ENCODE data around the gene EPYC. TPM values are rescaled to one million over a fixed set of nuclear protein-coding genes. Genes with fewer than 3 reads are reported as not detected.

Gene EPYC
- total RNA-seq, 1 experiment from 2014 or later = not detected

- H3K4me3 Mint-ChIP-seq (ENCODE audit: unreplicated experiment) = no peak overlapping the region
- H3K9me3 Mint-ChIP-seq (ENCODE audit: unreplicated experiment) = no peaks in the 10 kb centered on the region
- BruUV-seq (replicated peaks) = no TSS peak
- H3K36me3 Mint-ChIP-seq (ENCODE audit: insufficient read depth, unreplicated experiment) = no peaks in the 10 kb centered on the region
- ChIA-PET POLR2A (interaction anchor here (0.7 kb wide), 1 partner anchor 177 kb away, joined by 3 read pairs; no protein-coding TSS in a partner anchor), CTCF (interaction anchor here (1.5 kb wide), 1 partner anchor 13 kb away, joined by 13 read pairs; no protein-coding TSS in a partner anchor)
- intact Hi-C loops (cut with micrococcal nuclease) = no loop called here
- peaks cover 73% of the 10 kb centered on the region for H3K27me3 Mint-ChIP-seq (ENCODE audit: insufficient read depth, unreplicated experiment)
- DNase-seq (ENCODE audit: unreplicated experiment) = no peak
- H3K27ac Mint-ChIP-seq (ENCODE audit: low read depth, unreplicated experiment) = no peak overlapping the region
- no peaks in the 10 kb centered on the region for H3K4me1 Mint-ChIP-seq (ENCODE audit: insufficient read depth, unreplicated experiment)
- no peak for TF ChIP-seq CTCF (IDR thresholded peaks at IDR 0.05; ENCODE audit: unreplicated experiment)
Measured at GRCh38 chr12:90991952-90992465, 12.8 kb downstream of the EPYC start.

GRCh38 chr12:90990611-90991010 is 14.2 kb downstream of the EPYC start:
- no peak for TF ChIP-seq CTCF (IDR thresholded peaks at IDR 0.05; ENCODE audit: unreplicated experiment)
- Mint-ChIP-seq H3K36me3 (ENCODE audit: insufficient read depth, unreplicated experiment) (no peaks in the 10 kb centered on the region), H3K4me3 (ENCODE audit: unreplicated experiment) (no peak overlapping the region), H3K4me1 (ENCODE audit: insufficient read depth, unreplicated experiment) (no peaks in the 10 kb centered on the region), H3K27me3 (ENCODE audit: insufficient read depth, unreplicated experiment) (peaks cover 66% of the 10 kb centered on the region), H3K27ac (ENCODE audit: low read depth, unreplicated experiment) (no peak overlapping the region), H3K9me3 (ENCODE audit: unreplicated experiment) (no peaks in the 10 kb centered on the region)
- BruUV-seq (replicated peaks) = no TSS peak
- intact Hi-C loops (cut with micrococcal nuclease) = no loop called here
- no peak for DNase-seq (ENCODE audit: unreplicated experiment)
- CTCF ChIA-PET = interaction anchor here (0.6 to 1.0 kb wide), 2 partner anchors 364 to 859 kb away, joined by 3 read pairs; no protein-coding TSS in a partner anchor
- POLR2A ChIA-PET = interaction anchor here (0.6 kb wide), 1 partner anchor 318 kb away, joined by 3 read pairs; no protein-coding TSS in a partner anchor

GRCh38 chr12:90989686-90990111 is 15.1 kb downstream of the EPYC start:
- no peaks in the 10 kb centered on the region for H3K4me1 Mint-ChIP-seq (ENCODE audit: insufficient read depth, unreplicated experiment)
- DNase-seq (ENCODE audit: unreplicated experiment) = no peak
- no peak for TF ChIP-seq CTCF (IDR thresholded peaks at IDR 0.05; ENCODE audit: unreplicated experiment)
- H3K4me3 Mint-ChIP-seq (ENCODE audit: unreplicated experiment) = no peak overlapping the region
- no TSS peak for BruUV-seq (replicated peaks)
- no peak overlapping the region for H3K27ac Mint-ChIP-seq (ENCODE audit: low read depth, unreplicated experiment)
- no peaks in the 10 kb centered on the region for H3K9me3 Mint-ChIP-seq (ENCODE audit: unreplicated experiment)
- intact Hi-C loops (cut with micrococcal nuclease) = no loop called here
- no peaks in the 10 kb centered on the region for H3K36me3 Mint-ChIP-seq (ENCODE audit: insufficient read depth, unreplicated experiment)
- CTCF ChIA-PET = interaction anchor here (2.1 kb wide), 1 partner anchor 12 kb away, joined by 7 read pairs; no protein-coding TSS in a partner anchor
- POLR2A ChIA-PET = no interaction called here
- H3K27me3 Mint-ChIP-seq (ENCODE audit: insufficient read depth, unreplicated experiment) = peaks cover 56% of the 10 kb centered on the region

GRCh38 chr12:90987520-90987919 is 17.3 kb downstream of the EPYC start:
- Mint-ChIP-seq H3K36me3 (ENCODE audit: insufficient read depth, unreplicated experiment) (no peaks in the 10 kb centered on the region), H3K4me1 (ENCODE audit: insufficient read depth, unreplicated experiment) (no peaks in the 10 kb centered on the region), H3K27me3 (ENCODE audit: insufficient read depth, unreplicated experiment) (peaks cover 43% of the 10 kb centered on the region), H3K27ac (ENCODE audit: low read depth, unreplicated experiment) (no peak overlapping the region), H3K4me3 (ENCODE audit: unreplicated experiment) (no peak overlapping the region), H3K9me3 (ENCODE audit: unreplicated experiment) (no peaks in the 10 kb centered on the region)
- no peak for DNase-seq (ENCODE audit: unreplicated experiment)
- BruUV-seq (replicated peaks) = no TSS peak
- ChIA-PET CTCF (interaction anchor here (2.2 to 2.9 kb wide), 3 partner anchors 10 to 368 kb away, joined by 7 to 20 read pairs (median 12); no protein-coding TSS in a partner anchor), POLR2A (no interaction called here)
- TF ChIP-seq CTCF (IDR thresholded peaks at IDR 0.05; ENCODE audit: unreplicated experiment) = peak; percentile 14
- intact Hi-C loops (cut with micrococcal nuclease) = no loop called here
